Cardiac muscle cell (in vitro differentiated cells and primary cell): Measurements from ENCODE around the gene TOR1AIP2. TPM values are rescaled to one million over a fixed set of nuclear protein-coding genes. Genes with fewer than 3 reads are reported as not detected.

Experiments used
- DNase-seq, 2 donors: peaks; one replicate each; pipeline versions ENCODE4 v3.0.0 to v3.0.0-alpha.2; 2010 to 2017; ENCODE audit warnings: low read depth in 1 of 2, low spot score in 1 of 2
- H3K27ac ChIP-seq: fragments of 200-600 bp; sonication (generic); 2 replicates; pipeline ENCODE4 v1.5.1; 2016
- H3K27me3 ChIP-seq: fragments of 200-600 bp; sonication (generic); 2 replicates; pipeline ENCODE4 v1.6.0; 2016; ENCODE audit warnings: control low read depth
- H3K36me3 ChIP-seq: fragments of 200-600 bp; sonication (generic); 2 replicates; pipeline ENCODE4 v1.5.1; 2016; ENCODE audit warnings: control low read depth
- H3K4me1 ChIP-seq: fragments of 200-600 bp; sonication (generic); 2 replicates; pipeline ENCODE4 v1.8.1; 2017; ENCODE audit warnings: low read depth, mild to moderate bottlenecking, mixed run types
- H3K4me3 ChIP-seq: fragments of 200-600 bp; sonication (generic); 2 replicates; pipeline ENCODE4 v1.5.1; 2016; ENCODE audit warnings: mild to moderate bottlenecking
- H3K9me3 ChIP-seq: fragments of 200-600 bp; sonication (generic); 2 replicates; pipeline ENCODE4 v1.5.1; 2017; ENCODE audit warnings: low read depth, mild to moderate bottlenecking, control low read depth
- polyA plus RNA-seq: library from polyadenylated mRNA; unstranded; fragments of >200 nt; fragmentation: Nextera tagmentation; extraction: Ambion mirVana; gene quantifications from 2 replicates; pipeline ENCODE4 v1.2.1, GENCODE V29; 2016
- total RNA-seq: library from RNA; depleted of rRNA; stranded (reverse); fragments of >200 nt; gene quantifications from 2 replicates; pipeline ENCODE4 v1.2.3, GENCODE V29; 2016
- TF ChIP-seq, protein P1 (sequence below): IDR thresholded peaks from 2 replicates; pipeline ENCODE4 v1.5.1; 2012; ENCODE audit warnings: low read depth, mild to moderate bottlenecking, low read length

Gene TOR1AIP2
- total and polyA plus RNA-seq, 2 experiments from 2014 or later, result 20.7 to 75.6 TPM

DNA sequence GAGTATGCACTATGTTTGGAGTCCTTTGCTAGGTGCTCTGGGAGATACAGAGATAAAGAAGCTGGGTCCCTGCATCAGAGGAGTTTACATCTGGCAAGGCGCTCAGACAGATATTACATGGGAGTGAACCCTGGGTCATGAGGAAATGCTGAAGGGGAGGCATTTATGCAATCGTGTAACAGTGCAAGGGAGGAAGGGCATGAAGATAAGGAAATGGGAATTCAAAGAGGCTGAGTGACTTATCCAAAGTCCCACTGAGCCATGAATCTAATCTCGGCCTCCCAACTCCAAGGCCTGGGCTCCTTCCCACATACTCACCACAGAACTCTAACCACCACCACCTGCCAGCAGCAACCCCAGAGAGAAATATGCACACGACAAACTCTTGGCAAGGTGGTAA is 82.9 kb downstream of the TOR1AIP2 start:
- Histone ChIP-seq H3K4me1 (no peaks in the 10 kb centered on the region), H3K9me3 (no peaks in the 10 kb centered on the region), H3K4me3 (no peak overlapping the region), H3K27me3 (no peaks in the 10 kb centered on the region), H3K27ac (no peak overlapping the region), H3K36me3 (no peaks in the 10 kb centered on the region)
- DNase-seq, result peak in 1 of 2 donors; percentile 93
- TF ChIP-seq, protein P1, sequence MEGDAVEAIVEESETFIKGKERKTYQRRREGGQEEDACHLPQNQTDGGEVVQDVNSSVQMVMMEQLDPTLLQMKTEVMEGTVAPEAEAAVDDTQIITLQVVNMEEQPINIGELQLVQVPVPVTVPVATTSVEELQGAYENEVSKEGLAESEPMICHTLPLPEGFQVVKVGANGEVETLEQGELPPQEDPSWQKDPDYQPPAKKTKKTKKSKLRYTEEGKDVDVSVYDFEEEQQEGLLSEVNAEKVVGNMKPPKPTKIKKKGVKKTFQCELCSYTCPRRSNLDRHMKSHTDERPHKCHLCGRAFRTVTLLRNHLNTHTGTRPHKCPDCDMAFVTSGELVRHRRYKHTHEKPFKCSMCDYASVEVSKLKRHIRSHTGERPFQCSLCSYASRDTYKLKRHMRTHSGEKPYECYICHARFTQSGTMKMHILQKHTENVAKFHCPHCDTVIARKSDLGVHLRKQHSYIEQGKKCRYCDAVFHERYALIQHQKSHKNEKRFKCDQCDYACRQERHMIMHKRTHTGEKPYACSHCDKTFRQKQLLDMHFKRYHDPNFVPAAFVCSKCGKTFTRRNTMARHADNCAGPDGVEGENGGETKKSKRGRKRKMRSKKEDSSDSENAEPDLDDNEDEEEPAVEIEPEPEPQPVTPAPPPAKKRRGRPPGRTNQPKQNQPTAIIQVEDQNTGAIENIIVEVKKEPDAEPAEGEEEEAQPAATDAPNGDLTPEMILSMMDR, result no peak

DNA sequence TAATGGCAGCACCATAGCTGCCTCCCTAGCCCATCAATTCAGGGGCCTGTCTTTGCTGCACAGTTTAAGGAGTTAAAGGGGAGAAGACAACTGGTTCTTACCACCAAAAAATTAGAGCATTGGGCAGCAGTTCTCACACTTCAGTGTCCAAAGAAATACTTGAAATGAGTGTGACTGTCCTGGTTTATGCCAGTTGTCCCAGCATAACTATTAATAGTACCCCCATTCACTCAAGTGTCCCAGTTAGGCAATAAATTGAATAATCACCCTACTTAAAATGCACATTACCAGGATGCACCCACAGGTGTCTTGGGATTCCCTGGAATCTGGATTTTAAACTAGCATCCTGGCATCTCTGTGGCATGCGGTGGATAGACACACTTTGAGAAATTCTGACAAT is 83.5 kb downstream of the TOR1AIP2 start:
- H3K36me3 ChIP-seq, result no peaks in the 10 kb centered on the region
- no peaks in the 10 kb centered on the region for H3K27me3 ChIP-seq
- no peak overlapping the region for H3K4me3 ChIP-seq
- no peaks in the 10 kb centered on the region for H3K9me3 ChIP-seq
- TF ChIP-seq, protein P1, result no peak
- H3K27ac ChIP-seq, result no peak overlapping the region
- no peaks in the 10 kb centered on the region for H3K4me1 ChIP-seq
- no peak for DNase-seq

DNA sequence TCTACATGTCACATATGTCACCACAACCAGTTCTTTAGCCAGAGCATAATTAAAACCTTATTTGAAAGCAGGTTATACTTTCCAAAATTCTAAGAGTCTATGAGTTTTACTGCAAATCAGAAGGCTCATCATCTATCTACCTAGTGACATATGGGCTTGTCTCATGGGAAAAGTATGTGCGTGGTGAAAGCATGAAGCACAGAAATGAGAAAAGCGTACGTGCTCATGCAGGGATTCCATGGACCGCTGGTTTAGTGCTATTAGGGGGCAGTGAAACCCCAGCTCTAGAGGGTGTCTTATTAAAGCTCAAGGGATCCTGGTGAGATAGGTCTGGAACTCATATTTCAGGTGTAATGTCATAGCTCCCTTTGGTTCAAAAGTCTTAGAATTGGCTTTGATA is 84.3 kb downstream of the TOR1AIP2 start:
- Histone ChIP-seq H3K36me3 (no peaks in the 10 kb centered on the region), H3K4me1 (no peaks in the 10 kb centered on the region), H3K9me3 (no peaks in the 10 kb centered on the region), H3K4me3 (no peak overlapping the region), H3K27me3 (no peaks in the 10 kb centered on the region), H3K27ac (no peak overlapping the region)
- no peak for DNase-seq
- TF ChIP-seq, protein P1, result no peak

Other genes starting within 250 kb of the TOR1AIP2 start
- 0.18 and 0.42 TPM in 2 replicates for gene FAM163A, start 134.5 kb downstream of the TOR1AIP2 start, total RNA-seq
- 0.06 TPM in 1 of 2 replicates, not detected in the other for gene FAM163A, start 134.5 kb downstream of the TOR1AIP2 start, polyA plus RNA-seq
- gene TOR1AIP1, start 4.5 kb upstream of the TOR1AIP2 start, total RNA-seq, result 19.6 and 20.3 TPM in 2 replicates
- 18.2 and 24.0 TPM in 2 replicates for gene TOR1AIP1, start 4.5 kb upstream of the TOR1AIP2 start, polyA plus RNA-seq
- 27.8 and 49.6 TPM in 2 replicates for gene CEP350, start 77.0 kb upstream of the TOR1AIP2 start, total RNA-seq
- 24.9 and 31.6 TPM in 2 replicates for gene CEP350, start 77.0 kb upstream of the TOR1AIP2 start, polyA plus RNA-seq